Tibial nerve (tissue), 4 donors: ENCODE measurements around the gene SPDYE18.
"Not testable (repeated sequence)": the region's sequence is repeated elsewhere in the genome, so short reads cannot be mapped to it uniquely, and the experiment has no call there.

Experiments used
- CTCF ChIP-seq, 5 experiments: fragments of 200-600 bp in 3 of 5; fragments of 450-650 bp in 2 of 5; sonication (generic) in 3 of 5; IDR thresholded peaks; one replicate each; pipeline ENCODE4 v1.5.1; 2016 to 2019; ENCODE audit warnings: antibody characterized with exemption in 5 of 5, mild to moderate bottlenecking in 3 of 5, moderate library complexity in 2 of 5
- EP300 ChIP-seq, 2 donors: sonication (generic); formaldehyde crosslinking; IDR thresholded peaks; one replicate each; pipeline ENCODE4 v1.6.1; 2017; ENCODE audit warnings: antibody characterized with exemption in 2 of 2, mild to moderate bottlenecking in 1 of 2

GRCh38 chr7:77092301-77092700, 29.9 kb upstream of the SPDYE18 start:
- not testable (repeated sequence) for TF ChIP-seq CTCF, EP300 (IDR thresholded peaks at IDR 0.05)
